NCI-H2171 (cell line): Measurements from ENCODE around the gene BMP15.

Experiments
- DNase-seq: peaks from one replicate; lab custom pipeline; 2025; lab: John Stamatoyannopoulos, UW

Gene BMP15

DNA sequence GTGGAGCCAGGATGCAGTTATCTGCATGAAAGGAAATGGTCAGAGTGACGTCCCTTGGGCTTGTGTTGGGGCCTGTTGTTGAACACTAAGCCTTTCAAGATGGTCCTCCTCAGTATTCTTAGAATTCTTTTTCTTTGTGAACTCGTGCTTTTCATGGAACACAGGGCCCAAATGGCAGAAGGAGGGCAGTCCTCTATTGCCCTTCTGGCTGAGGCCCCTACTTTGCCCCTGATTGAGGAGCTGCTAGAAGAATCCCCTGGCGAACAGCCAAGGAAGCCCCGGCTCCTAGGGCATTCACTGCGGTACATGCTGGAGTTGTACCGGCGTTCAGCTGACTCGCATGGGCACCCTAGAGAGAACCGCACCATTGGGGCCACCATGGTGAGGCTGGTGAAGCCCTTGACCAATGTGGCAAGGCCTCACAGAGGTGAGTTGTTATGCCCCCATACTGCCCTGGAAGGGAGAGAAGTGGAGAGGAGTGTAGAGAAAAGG lies at the start of gene BMP15:
Gene BMP15 (plus strand): TSS at position 51 of the 492 bp plus-strand sequence. CDS start 49 bp downstream, at position 100.
- no peak for DNase-seq

DNA sequence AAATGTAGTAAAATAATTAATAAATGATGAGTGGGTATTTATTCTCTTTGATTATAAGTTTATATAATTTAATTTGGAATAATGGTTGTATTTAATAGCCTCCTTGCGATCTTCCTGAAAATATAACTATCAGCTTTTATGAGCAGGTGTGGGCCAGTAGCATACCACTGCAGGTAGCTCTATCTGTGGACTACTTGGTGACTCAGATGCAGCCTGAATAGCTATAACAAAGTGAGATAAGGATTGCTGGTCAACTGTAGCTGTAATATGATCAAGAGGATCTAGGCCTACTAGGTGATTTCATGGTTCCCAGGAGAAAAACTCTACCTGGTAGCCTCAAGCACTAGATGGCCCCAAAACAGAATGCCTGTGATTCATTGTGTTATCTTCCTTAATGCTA lies 47.1 kb upstream of the BMP15 start:
- no peak for DNase-seq

GRCh38 chrX:50865311-50865710 lies 45.2 kb upstream of the BMP15 start:
- no peak for DNase-seq

DNA sequence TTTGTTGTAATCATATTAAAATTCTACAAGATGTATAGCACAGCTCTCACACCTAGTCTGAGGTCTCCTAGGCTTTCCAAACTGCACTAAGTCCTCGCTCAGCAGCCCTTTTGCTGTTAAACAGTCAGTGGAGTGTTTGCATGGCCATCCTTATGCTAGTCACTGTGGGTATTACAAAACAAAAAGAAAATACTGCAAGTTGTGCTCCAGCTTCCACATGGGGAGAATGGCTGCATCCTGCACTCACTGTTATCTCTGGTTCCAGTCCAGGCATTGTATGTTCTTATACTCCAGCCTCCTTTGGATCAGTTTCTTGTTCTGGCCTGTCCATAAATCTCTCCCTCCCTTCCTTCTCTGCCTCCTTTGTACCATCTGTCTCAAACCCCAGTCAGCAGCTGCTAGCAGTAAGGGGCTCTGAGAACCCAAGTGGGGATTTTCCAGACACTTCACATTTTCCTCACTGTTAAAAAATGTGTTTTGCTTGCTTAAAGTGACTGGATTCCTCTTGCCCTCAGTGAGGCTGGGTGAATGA lies 38.5 kb upstream of the BMP15 start:
- no peak for DNase-seq

DNA sequence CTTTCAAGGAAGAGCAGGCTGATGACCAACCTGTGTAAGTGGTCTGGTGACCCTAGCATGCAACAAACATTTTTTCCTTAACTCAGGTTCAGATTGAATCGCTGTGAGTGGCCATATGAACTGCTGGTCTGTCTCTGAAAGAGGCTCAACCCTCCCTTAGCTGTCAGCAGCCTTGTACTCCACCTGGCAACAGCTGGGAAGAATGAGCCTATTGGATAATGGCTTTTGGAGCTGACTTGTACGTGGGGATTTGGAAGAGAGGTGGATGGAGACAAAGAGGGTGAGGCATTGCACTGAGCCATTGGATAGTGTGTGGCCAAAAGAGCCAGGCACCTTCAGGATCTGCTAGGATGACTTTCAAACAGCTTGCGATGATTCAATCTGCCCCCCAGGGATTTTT lies 35.7 kb upstream of the BMP15 start:
- no peak for DNase-seq

DNA sequence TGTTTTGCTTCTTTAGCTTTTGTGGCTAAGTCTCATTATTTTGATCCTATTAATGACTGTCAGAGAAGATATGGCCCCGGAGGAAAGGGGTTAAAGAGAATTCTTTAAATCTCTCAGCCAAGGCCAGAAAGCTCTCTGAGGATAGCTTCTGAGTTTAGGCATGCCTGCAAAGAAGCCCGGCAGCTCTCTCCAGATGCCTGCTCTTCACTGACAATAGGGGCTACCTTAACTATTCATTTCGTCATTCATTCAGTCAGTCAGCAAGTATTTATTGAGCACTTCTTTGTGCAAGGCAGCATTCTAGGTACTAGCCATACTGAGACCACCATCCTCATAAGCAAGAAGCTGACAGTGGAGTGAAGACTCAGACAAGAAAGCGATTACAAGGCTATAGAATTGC lies 34.0 kb upstream of the BMP15 start:
- no peak for DNase-seq

- no peak for DNase-seq
Measured at GRCh38 chrX:50877310-50877709, 33.2 kb upstream of the BMP15 start.

DNA sequence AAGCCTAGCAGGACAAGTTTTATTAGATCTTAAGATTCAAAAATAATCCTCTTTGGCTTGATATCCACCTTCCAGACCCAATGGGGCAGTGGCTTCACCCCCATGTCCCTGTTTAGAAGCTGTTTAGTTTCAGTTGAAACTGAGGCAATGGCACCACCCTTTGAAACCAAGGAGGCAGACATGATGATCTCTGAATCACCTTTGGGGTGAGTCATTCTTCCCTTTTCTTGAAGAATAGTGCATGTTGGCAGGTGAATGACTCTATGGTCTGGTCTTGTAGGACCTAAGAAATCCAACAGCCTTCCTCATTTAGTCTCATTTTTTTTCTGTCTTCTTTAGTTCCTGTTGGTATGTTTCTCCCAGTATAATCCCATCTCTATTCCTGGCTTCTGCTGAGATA lies 29.5 kb upstream of the BMP15 start:
- no peak for DNase-seq

DNA sequence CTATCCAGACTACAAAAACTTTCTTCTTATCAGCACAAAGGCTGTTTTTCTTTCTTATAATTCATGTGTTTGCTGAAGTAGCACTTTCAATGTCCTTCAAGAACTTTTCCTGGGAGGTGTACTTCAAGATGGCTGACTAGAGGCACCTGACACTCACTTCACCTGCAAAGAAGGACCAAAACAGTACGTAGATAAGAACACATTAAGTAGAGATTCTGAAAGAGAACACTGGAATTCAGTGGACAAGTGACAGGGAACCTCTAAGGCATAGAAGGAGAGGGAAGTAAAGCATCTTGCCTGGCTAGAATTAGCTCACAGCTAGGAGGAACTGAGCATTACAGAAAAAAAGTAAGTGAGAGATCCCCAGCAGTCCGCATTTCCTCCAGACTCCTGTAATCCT lies 21.7 kb upstream of the BMP15 start:
- no peak for DNase-seq

DNA sequence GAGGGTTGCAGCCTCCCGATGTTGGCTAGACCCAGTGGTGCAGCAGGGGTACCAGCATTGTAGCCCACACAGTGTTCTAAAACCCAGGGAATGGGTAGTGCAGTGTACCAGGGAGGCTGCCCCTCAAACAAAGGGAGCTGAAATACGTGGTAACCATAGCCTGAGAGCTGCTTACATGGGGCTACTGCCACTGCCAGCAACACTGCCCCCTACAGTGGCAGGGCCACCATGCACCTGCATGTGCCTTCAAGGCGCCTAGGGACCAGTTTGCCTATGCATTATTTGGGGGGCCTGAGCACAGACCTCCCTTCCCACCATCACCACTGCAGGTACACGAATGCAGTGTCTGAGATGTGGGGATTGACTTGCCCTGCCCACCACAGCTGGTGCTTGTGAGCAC lies 21.0 kb upstream of the BMP15 start:
- no peak for DNase-seq

- DNase-seq = no peak
Measured at GRCh38 chrX:50893047-50893446, 17.5 kb upstream of the BMP15 start.

- DNase-seq = no peak
Measured at GRCh38 chrX:50893466-50893865, 17.1 kb upstream of the BMP15 start.

- DNase-seq = no peak
Measured at GRCh38 chrX:50905334-50905733, 5.2 kb upstream of the BMP15 start.

- DNase-seq = no peak
Measured at GRCh38 chrX:50913520-50913919, 3.0 kb downstream of the BMP15 start.

DNA sequence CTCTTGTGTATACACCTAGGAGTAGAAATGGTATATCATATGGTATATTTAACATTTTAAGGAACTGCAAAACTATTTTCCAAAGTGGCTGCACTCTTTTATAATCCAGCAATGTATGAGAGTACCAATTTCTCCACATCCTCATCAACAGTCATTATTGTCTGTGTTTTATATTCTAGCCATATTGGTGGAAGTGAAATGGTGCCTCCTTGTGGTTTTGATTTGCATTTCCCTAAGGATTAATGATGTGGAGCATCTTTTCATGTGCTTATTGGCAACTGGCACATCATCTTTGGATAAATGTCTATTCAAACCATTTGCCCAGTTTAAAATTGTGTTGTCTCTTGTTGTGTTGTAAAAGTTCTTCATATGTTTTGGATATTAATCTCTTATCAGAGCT lies 9.6 kb downstream of the BMP15 start:
- no peak for DNase-seq

- no peak for DNase-seq
Measured at GRCh38 chrX:50927127-50927526, 16.6 kb downstream of the BMP15 start.

GRCh38 chrX:50941638-50942037 lies 31.1 kb downstream of the BMP15 start:
- DNase-seq = no peak

DNA sequence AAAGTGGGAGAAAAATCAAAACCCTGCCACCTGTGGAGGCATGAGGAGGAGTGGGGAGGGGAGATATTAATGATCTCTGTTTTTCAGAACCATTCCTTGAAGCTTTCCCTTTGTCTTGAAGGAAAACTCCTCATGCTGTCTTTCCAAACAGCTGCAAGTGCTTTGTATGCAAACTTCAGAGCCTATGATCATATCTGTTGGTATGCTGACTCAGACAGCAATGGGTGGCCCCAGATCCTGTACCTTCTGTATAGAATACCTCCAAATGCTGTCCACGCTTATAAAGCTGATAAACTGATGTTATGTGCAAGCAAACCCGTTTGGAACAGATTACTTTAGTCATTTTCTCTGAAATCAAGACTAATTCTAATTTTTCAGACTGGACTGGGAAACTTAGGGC lies 31.9 kb downstream of the BMP15 start:
- DNase-seq = no peak

DNA sequence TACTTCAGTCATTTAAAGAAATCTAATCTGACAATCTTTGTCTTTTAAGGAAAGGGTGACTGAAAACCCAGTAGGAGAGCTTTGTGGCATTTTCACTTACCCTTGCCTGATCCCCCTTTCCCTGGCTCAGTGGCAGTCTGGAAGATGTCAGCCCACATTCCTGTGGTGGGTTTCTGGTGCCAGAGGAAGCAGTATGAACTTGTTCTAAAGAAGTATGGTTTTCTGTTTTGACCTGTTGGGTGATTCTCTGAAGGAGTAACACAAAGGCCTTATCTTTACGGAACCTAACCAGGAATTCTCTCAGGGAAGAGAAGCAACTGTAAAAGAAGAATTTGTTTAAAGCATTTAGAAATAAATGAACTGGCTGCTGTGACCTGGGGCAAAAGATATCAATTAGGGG lies 41.9 kb downstream of the BMP15 start:
- no peak for DNase-seq

DNA sequence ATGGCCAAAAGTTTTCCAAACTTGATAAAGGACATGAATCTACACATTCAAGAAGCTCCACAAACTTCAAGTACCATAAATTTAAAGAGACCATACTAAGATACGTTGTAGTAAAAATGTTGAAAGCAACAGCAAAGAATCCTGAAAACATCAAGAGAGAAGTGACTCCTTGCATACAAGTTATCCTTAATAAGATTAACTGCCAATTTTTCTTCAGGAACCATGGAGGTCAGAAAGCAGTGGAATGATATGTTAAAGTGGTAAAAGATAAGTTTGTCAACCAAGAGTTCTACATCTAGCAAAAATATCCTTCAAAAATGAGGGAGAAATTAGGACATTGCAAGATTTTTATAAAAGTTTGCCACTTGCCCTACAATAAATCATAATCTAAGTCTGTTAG lies 43.3 kb downstream of the BMP15 start:
- no peak for DNase-seq

- DNase-seq = no peak
Measured at GRCh38 chrX:50962156-50962555, 51.6 kb downstream of the BMP15 start.

DNA sequence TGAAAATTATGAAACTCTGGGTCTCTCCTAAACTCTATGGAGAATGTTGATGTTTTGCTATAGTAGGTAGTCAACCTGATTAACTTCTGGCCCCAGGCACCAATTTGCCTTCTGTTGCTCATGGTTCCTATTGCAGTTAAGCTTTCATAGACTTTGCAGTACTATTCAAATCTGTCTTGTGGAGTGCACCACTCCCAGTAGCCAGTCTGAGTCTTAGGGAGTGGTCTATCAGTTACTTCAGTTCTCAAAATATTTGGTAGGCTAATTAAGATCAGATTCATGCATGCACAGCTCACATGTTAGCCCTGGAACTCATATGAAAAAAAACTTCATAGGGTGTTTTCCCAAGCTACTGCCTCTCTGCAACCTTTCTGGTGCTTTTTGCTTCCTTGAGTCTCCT lies 53.3 kb downstream of the BMP15 start:
- DNase-seq = no peak
